Heart right ventricle (tissue), 16 donors: ENCODE data around the gene TK1. TPM values are rescaled to one million over a fixed set of nuclear protein-coding genes. Genes with fewer than 3 reads are reported as not detected.
A peak's percentile ranks its signal among the peaks of the same experiment; 100 is the strongest.

Experiments used
- ATAC-seq, 8 donors: fragments of 200-7000 bp; cut with Tn5 transposase; one replicate each; pipeline ENCODE4 v1.9.1; 2020; ENCODE audit warnings: mild to moderate bottlenecking in 8 of 8, moderate library complexity in 8 of 8, moderate number of reproducible peaks in 1 of 8
- DNase-seq, 2 donors: peaks; one replicate each; pipeline ENCODE4 v3.0.0-alpha.2; 2020
- H3K27ac ChIP-seq, 10 donors: fragments of 200-600 bp; sonication (generic) in 2 of 10; one replicate each; pipeline versions ENCODE4 v1.5.0 to v1.8.0; 2020 to 2022; ENCODE audit warnings: mild to moderate bottlenecking in 3 of 10
- H3K27me3 ChIP-seq, 7 donors: fragments of 200-600 bp; one replicate each; pipeline ENCODE4 v1.8.0; 2021 to 2022; ENCODE audit warnings: mild to moderate bottlenecking in 2 of 7
- H3K36me3 ChIP-seq, 9 donors: fragments of 200-600 bp; sonication (generic) in 1 of 9; one replicate each; pipeline versions ENCODE4 v1.5.0 to v1.8.0; 2020 to 2022; ENCODE audit warnings: mild to moderate bottlenecking in 2 of 9
- H3K4me1 ChIP-seq, 9 donors: fragments of 200-600 bp; sonication (generic) in 1 of 9; one replicate each; pipeline versions ENCODE4 v1.5.0 to v1.8.0; 2020 to 2022; ENCODE audit warnings: mild to moderate bottlenecking in 4 of 9
- H3K4me3 ChIP-seq, 10 donors: fragments of 200-600 bp; sonication (generic) in 2 of 10; one replicate each; pipeline versions ENCODE4 v1.5.0 to v1.8.0; 2020 to 2022; ENCODE audit warnings: mild to moderate bottlenecking in 7 of 10, moderate library complexity in 2 of 10
- H3K9me3 ChIP-seq, 11 donors: fragments of 200-600 bp in 10 of 11; sonication (generic) in 2 of 11; one replicate each; pipeline versions ENCODE4 v1.5.0 to v1.8.0; 2013 to 2022; ENCODE audit warnings: mild to moderate bottlenecking in 2 of 11, control low read depth in 1 of 11, moderate library complexity in 1 of 11
- WGBS, 2 donors: extraction: QIAGEN DNeasy Blood & Tissue Kit; methylation state at CpG; one replicate each; pipeline ENCODE4 v1.1.7; 2013; ENCODE audit warnings: inconsistent platforms in 1 of 2; 5-methylcytosine and 5-hydroxymethylcytosine counted together
- intact Hi-C, 10 donors: fragments of 100-400 bp; cut with DNase I; formaldehyde crosslinking; loops; one replicate each; pipeline versions ENCODE4 v1.11.1 to v1.14.2; 2022
- polyA plus RNA-seq, 2 donors: library from polyadenylated mRNA; stranded (reverse); fragments of 200-250 nt; gene quantifications; one replicate each; pipeline ENCODE4 v1.2.3, GENCODE V29; 2013
- total RNA-seq, 10 donors: library from RNA; stranded (reverse); fragmentation: NEBNext Ultra II Directional in 3 of 10; extraction: Animal tissue kit (Norgen Biotek cat#: 25700) in 3 of 10; gene quantifications; one replicate each; pipeline versions ENCODE4 v1.2.1 to v1.2.4, GENCODE V29; 2021 to 2023
- TF ChIP-seq, protein P1 (sequence below), 9 donors: fragments of 200-600 bp; sonication (generic) in 2 of 9; IDR thresholded peaks; one replicate each; pipeline versions ENCODE4 v1.5.0 to v1.8.0; 2021 to 2022; ENCODE audit warnings: antibody characterized with exemption in 9 of 9, mild to moderate bottlenecking in 5 of 9, moderate library complexity in 1 of 9
- donor health status: Arrhythmogenic right ventricular cardiomyopathy.
- donor health status: ischemic (EF 13 %, LVEDD 7.1; RV severe dilation, severe dysfunction).
- donor health status: healthy with polysubstance abuse.
- donor health status: DM: no; HTN: yes; CAD: no.
- donor health status: DM: no; HTN: no; CAD: no.
- donor health status: ischemic (EF 25% LVEDD 6.9; RV normal size, moderate dysfunction).
- donor health status: ischemic (EF 25% LVEDD 5.7; RV mildly dilated, moderate dysfunction).
- donor health status: healthy.
- donor health status: DM: yes; HTN: yes; CAD: no.
- donor health status: Ischemic cardiomyopathy.
- donor health status: ischemic (EF 35%, LVEDD 5.7; RV mildly dilated, moderate dysfunction).
- donor health status: nonischemic (EF 11% LVEDD 7.7; RV severe dilation, severe dysfunction).
- donor health status: DM: yes; HTN: yes; CAD: no.
- donor health status: PGD.
- donor health status: ischemic (EF 29% LVEDD 5.4; RV normal size, mild dysfunction).
- donor health status: nonischemic (EF 23%, LVEDD 6.1; RV moderate dilation, normal function).

TK1 gene
- total and polyA plus RNA-seq, 12 donors, result 0.33 to 12.7 (median 1.2) TPM

DNA sequence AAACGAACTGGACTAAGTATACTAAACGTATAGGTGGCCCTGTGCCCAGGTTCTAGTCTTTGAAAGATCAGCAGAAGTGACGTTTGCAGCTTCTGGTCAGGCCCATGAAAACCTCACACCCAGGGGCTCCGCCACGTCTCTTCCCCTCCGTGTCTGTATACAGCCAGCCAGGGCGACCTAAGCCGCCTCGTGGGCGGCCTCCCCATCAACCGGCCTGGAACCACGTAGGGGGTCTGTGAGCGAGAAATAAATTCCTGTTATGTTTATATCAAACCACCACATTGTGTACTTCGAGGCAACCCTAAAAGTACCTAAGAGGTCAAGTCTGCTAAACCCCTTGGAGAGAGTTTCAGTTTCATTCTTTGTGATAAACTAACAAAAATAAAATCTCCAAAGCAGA, 6.8 kb downstream of the TK1 start:
- WGBS, 2 donors, result 70 to 78% methylated on average over 14 of the region's 14 CpGs
- ATAC-seq (no peak), DNase-seq (no peak)
- H3K4me1 ChIP-seq, result peaks cover 7 to 43% (median 24%) of the 10 kb centered on the region in 9 donors
- peaks cover 0 to 24% (median 0%) of the 10 kb centered on the region in 9 donors for H3K36me3 ChIP-seq
- H3K27ac ChIP-seq, result peak overlapping the region in 6 of 10 donors; percentile 5 to 78 (median 46)
- intact Hi-C loops, result no loop called here
- no peak overlapping the region for H3K4me3 ChIP-seq
- no peaks in the 10 kb centered on the region for H3K27me3 ChIP-seq
- TF ChIP-seq, protein P1, sequence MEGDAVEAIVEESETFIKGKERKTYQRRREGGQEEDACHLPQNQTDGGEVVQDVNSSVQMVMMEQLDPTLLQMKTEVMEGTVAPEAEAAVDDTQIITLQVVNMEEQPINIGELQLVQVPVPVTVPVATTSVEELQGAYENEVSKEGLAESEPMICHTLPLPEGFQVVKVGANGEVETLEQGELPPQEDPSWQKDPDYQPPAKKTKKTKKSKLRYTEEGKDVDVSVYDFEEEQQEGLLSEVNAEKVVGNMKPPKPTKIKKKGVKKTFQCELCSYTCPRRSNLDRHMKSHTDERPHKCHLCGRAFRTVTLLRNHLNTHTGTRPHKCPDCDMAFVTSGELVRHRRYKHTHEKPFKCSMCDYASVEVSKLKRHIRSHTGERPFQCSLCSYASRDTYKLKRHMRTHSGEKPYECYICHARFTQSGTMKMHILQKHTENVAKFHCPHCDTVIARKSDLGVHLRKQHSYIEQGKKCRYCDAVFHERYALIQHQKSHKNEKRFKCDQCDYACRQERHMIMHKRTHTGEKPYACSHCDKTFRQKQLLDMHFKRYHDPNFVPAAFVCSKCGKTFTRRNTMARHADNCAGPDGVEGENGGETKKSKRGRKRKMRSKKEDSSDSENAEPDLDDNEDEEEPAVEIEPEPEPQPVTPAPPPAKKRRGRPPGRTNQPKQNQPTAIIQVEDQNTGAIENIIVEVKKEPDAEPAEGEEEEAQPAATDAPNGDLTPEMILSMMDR (IDR thresholded peaks at IDR 0.05), result no peak
- H3K9me3 ChIP-seq, result no peaks in the 10 kb centered on the region

DNA sequence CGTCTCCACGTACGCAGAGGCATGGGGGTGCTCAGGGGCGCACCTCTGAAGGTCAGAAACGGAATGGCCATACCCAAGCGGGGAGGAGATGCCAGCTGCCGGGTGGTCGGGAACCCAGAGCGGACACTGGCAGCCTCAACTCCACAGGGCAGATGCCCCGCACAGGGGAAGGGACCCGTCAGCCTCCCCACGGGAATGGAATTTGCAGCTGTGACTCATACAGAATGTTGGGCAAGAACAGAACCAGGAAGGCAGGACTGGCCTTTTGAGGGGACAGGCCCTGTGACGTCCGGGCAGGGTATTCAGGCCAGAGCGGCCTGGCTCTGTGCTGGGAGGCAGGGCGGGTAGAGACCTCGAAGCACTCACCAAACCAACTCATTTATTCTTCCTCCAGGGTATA, 7.5 kb downstream of the TK1 start:
- H3K27ac ChIP-seq, result peak overlapping the region in 6 of 10 donors; percentile 5 to 78 (median 40)
- no peaks in the 10 kb centered on the region for H3K9me3 ChIP-seq
- H3K27me3 ChIP-seq, result no peaks in the 10 kb centered on the region
- peaks cover 0 to 24% (median 0%) of the 10 kb centered on the region in 9 donors for H3K36me3 ChIP-seq
- 91 to 97% methylated on average over 17 of the region's 17 CpGs for WGBS, 2 donors
- H3K4me1 ChIP-seq, result peaks cover 14 to 50% (median 31%) of the 10 kb centered on the region in 9 donors
- ATAC-seq (peak in 1 of 8 donors; percentile 36), DNase-seq (no peak)
- TF ChIP-seq, protein P1 (IDR thresholded peaks at IDR 0.05), result no peak
- intact Hi-C loops, result loop anchor here in 5 of 10 donors (5.0 to 10.0 kb wide), 4 partner anchors 37 to 155 kb away; partner anchors contain the start of gene TMC6 (in 2 of the 5)
- no peak overlapping the region for H3K4me3 ChIP-seq

DNA sequence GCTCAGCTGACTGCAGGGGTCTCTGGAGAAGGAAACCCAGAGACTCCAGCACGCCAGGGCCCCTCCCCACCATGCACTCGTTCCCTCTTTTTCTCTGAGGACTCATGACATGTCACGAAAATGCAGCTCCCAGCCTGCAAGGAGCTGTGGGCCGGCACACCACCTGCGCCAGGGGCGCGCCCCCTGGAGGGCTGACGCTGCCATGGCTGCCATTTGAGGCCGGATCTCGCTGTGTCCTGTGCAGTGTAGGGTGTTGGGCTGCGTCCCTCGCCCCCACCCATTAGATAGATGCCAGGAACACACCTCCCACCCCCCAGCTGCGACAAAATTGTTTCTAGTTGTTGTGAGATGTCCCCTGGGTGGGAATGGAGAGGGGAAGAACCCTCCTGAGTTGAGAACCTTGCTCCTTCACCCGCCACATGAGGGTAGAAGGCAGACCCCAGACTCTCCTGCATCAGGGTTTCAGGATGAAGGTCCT, 10.3 kb downstream of the TK1 start:
- ATAC-seq (peak in 7 of 8 donors; percentile 15 to 52 (median 36)), DNase-seq (peak; percentile 68 to 79)
- intact Hi-C loops, result loop anchor here in 8 of 10 donors (1.0 to 10.0 kb wide), 7 partner anchors 34 to 152 kb away; partner anchors contain the start of gene TMC6 (in 2 of the 8)
- TF ChIP-seq, protein P1 (IDR thresholded peaks at IDR 0.05), result peak in 8 of 9 donors; percentile 83 to 95 (median 92)
- H3K9me3 ChIP-seq, result no peaks in the 10 kb centered on the region
- peaks cover 0 to 40% (median 3%) of the 10 kb centered on the region in 9 donors for H3K36me3 ChIP-seq
- 18 to 21% methylated on average over 14 of the region's 14 CpGs for WGBS, 2 donors
- peak overlapping the region in 4 of 10 donors; percentile 31 to 94 (median 88) for H3K27ac ChIP-seq
- no peaks in the 10 kb centered on the region for H3K27me3 ChIP-seq
- H3K4me3 ChIP-seq, result no peak overlapping the region
- H3K4me1 ChIP-seq, result peaks cover 37 to 78% (median 59%) of the 10 kb centered on the region in 9 donors

DNA sequence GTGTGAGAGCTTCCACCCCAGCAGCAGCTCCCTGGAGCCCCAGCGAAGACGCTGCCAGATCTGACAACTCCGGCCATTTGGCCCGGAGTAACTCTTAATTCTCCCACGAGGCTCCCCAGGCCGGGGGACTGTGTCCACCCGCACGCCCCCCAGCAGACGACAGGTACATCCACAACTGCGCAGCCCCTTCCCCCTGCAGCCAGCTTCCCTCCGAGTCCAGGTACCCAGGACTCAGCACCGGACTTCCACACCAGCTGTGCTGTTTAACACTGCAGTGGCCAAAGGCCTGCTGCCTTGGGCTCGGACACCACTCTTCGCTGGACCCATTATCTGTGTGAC, 11.2 kb downstream of the TK1 start:
- peaks cover 0 to 50% (median 10%) of the 10 kb centered on the region in 9 donors for H3K36me3 ChIP-seq

More for the DNA sequence above, 11.2 kb downstream of the TK1 start:
- ATAC-seq (no peak), DNase-seq (no peak)
- Histone ChIP-seq H3K9me3 (no peaks in the 10 kb centered on the region), H3K4me1 (peaks cover 37 to 85% (median 61%) of the 10 kb centered on the region in 9 donors), H3K27me3 (no peaks in the 10 kb centered on the region), H3K27ac (peak overlapping the region; percentile 80 to 94 (median 88)), H3K4me3 (no peak overlapping the region)
- TF ChIP-seq, protein P1 (IDR thresholded peaks at IDR 0.05), result no peak
- intact Hi-C loops, result loop anchor here in 6 of 10 donors (2.0 to 10.0 kb wide), 5 partner anchors 33 to 151 kb away; partner anchors contain the start of gene TMC6 (in 2 of the 6)
- WGBS, 2 donors, result 63 to 67% methylated on average over 14 of the region's 14 CpGs
